Fibroblast of skin of left quadriceps (primary cell): ENCODE measurements around the gene CYP4A22.
"Not testable (repeated sequence)": the region's sequence is repeated elsewhere in the genome, so short reads cannot be mapped to it uniquely, and the experiment has no call there.

Source experiments
- DNase-seq, 2 experiments: peaks; one replicate each; pipeline ENCODE4 v3.0.0-alpha.2; 2013; ENCODE audit warnings: low read depth in 2 of 2

Gene CYP4A22

DNA sequence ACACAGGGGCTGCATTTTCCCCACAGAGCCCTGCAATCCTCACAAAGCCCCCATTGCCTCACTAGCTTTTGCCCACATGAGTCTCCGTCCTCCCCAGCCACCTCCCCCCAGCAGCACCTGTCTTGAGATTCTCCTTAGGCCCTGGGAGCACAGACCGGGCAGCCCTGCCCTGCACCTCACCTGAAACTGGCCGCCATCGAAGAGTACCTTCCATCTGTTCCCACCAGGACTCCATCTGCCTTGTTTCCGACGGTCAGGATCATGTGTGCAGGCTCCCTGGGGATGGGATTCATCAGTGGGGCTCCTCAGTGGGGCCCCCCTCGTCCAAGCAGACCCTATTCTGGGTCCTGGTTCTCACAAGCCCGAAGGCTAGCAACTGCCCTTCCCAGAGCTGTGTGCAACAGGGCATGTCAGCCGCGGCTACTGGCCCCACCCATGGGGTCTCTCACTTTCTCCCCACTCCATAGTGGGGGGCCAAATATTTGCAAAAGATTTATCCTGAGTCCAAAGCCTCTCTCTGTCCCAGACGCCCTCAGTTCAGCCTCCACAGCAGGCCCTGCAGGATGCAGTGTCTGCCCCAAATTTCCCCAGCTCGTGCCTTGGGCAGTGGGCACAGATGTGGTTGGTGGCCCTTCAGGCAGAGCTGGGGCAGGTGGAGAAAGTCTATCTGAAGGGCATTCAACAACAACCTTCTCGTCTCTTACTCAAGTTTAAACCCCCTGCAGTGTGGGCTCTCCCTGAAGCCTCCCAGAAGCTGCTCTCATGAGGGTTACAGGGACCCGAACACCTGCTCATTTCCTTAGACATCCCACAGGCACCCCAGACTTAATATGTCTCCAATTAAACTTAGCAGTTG is 47.8 kb downstream of the CYP4A22 start:
- DNase-seq, result no peak

GRCh38 chr1:47186267-47187185 is 49.3 kb downstream of the CYP4A22 start:
- DNase-seq, result no peak

- DNase-seq, result no peak
Observed at GRCh38 chr1:47187231-47187925, 50.1 kb downstream of the CYP4A22 start.

DNA sequence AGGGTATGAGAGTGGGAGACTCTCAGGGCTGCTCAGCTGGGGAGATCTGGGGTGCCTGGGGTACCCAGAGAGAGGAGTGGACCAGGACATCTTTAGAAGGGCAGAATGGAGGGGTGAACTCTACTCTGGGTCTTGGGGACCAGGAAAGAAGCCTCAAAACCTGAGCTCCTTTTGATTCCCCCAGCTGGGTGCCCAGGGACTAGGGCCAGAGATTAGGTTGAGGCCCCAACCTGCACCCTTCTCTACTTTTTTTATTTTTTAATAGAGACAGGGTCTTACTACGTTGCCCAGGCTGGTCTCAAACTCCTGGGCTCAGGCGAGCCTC is 50.6 kb downstream of the CYP4A22 start:
- no peak for DNase-seq

DNA sequence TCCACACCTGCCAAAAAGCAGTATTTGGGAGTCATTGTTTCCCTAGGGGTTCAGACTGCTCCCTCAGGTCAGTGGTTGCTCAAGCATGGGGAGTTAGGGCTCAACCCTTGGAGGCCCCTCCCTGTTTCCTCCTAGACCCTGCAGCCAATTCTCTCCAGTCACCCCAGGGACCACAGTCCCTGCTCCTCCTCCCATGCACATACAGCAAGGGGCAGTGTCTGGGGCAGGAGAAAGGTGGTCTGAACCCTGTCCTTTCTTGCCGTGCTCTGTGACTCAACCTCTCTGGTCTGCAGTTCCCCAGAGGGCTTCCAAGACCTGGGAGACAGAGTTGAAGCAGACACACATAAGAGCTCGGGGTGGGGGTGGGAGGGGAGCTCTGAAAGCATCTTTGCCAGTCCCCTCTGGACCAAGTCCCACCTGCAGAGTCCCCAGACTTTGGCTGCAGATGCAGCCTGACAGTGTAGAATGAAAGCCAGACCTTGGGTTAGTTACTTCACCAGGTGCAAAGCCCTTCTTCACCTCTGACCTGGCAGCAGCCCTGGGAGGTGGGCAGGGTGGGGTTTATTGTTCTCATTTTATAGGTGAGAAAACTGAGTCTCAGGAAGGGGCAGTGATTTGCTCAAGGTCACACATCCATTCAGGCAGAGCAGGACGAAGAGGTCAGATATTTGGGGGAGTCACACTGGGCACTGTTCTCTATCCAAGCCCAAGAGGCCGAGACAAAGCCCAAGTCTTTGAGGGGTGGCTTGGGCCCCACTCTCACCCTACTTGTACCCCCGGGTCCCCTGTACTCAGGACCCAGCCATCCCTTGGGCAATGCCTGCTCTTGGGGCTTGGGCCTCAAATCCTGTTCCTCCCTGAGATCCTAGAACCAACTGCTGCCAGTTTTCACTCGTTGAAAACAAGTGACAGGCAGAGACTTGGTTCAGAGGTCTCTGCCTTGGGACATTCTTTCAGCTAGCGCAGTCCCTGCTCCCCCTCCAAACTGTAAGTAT is 51.8 kb downstream of the CYP4A22 start:
- no peak for DNase-seq

DNA sequence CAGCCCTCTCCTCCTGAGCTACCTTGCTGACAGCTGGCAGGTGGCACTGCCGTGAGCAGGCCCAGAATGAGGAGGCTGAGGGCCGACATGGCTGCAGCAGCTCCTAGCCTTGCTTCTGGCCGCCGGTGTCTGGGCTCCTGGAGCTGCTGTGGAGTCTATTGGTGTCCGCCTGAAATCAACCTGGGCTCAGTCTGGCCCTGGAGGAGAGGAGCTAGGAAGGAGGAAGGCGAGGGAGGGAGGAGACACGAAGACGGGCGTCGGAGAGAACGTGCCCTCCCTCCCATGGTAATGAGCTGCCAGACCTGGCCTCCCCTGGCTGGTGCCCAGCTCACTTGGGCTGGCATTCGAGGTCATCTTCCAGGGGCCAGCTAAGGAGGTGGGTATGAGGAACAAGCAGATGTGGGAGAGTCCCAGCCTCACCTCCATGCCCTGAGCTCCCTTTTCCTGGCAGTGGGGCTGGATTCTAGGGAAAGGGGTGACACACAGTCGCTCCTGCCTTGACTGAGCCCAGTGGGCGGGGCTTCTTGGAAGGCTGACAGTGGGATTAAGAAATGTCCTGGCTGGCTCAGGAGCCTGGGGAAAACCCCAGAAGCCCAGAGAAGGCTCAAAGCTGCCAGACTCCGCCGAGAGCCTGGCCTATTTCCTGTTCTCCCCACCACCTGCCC is 52.7 kb downstream of the CYP4A22 start, which contains the start of gene PDZK1IP1:
Gene PDZK1IP1 (minus strand): TSS at position 193 of the 665 bp plus-strand sequence. CDS start 104 bp downstream, at position 89.
- DNase-seq, result no peak

DNA sequence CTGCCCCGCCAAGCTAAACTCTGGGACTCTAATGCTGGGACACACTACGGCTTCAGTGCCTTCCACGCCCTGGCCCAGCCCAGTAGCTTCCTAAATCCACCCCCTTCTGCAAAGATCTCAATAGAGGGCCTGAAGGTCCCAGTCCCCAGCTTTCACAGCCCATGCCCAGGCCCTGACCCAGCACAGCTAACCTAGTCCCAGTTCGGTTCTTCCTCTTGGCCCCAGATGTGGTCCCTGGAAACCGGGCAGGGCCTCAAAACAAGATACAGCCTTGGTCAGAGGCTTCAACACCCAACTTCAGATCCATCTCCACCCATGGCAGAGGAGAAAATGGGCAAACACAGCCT is 53.2 kb downstream of the CYP4A22 start:
- DNase-seq, result no peak

GRCh38 chr1:47190857-47191256 is 53.6 kb downstream of the CYP4A22 start:
- no peak for DNase-seq

DNA sequence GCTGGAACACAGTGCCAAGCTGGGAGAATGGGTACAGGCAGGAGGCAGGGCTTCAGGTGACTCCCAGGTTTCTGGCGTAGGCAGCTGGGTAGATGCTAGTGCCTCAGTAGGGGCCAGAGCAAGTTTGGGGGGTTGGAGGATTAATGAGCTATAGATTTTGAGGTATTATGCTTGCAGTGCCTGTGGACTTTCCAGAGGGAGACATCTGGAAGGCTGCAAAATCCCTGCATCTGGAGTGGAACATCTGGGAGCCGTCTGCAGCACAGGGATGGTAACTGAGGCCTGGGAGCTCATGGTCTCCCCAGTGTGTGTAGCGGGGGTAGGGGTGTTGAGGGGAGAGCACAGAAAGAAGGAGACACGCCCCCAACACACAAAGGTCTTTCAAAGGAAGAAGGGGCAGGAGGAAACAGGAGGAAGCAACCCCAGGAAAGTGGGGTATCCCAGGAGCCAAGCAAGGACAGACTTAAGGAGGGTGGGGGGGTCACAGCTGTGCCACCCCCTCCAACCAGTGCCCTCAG is 54.8 kb downstream of the CYP4A22 start:
- no peak for DNase-seq

GRCh38 chr1:47192458-47193384 is 55.5 kb downstream of the CYP4A22 start:
- peak in 1 of 2 experiments; percentile 43 for DNase-seq

DNA sequence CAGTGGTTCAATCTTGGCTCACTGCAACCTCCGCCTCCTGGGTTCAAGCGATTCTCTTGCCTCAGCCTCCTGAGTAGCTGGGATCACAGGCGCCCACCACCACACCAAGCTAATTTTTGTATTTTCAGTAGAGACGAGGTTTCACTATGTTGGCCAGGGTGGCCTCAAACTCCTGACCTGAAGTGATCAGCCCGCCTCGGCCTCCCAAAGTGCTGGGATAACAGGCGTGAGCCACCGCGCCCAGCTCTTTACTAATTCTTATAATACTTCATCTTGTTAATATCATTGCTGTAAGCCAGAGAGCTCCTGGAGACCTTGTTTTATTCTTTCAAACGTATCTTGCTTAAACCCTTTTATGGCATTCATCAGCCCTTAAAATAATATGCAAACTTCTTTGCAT is 56.3 kb downstream of the CYP4A22 start:
- DNase-seq, result not testable (repeated sequence)

GRCh38 chr1:47194311-47194710 is 57.1 kb downstream of the CYP4A22 start:
- DNase-seq, result no peak

DNA sequence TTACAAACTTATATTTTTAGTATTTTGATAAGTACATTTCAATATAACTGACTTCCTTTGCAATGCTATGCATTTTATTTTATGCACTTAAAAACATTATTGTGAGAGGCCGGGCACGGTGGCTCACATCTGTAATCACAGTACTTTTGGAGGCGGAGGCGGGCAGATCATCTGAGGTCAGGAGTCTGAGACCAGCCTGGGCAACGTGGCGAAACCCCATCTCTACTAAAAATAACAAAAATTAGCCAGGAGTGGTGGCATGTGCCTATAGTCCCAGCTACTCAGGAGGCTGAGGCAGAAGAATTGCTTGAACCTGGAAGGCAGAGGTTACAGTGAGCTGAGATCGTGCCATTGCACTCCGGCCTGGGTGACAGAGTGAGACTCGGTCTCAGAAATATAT is 58.7 kb downstream of the CYP4A22 start:
- not testable (repeated sequence) for DNase-seq

DNA sequence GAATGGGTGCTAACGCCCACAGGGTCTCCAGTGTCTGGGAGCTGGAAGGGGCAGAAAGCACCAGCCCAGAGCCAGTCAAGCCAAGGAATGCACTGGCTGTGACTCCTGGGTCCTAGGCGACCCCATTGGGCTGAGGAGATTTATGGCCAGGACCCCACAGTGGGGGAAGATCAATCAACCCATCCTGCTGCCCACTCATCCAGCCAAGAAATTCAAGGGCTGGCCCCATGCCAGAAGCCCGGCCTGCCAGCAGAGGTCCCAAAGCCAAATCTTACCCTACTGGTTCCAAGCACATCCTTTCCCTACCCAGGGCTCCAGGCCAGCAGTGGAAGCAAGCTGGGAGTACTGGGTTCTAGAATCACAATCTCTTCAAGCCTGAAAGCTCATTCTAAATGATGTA is 59.4 kb downstream of the CYP4A22 start:
- DNase-seq, result no peak

GRCh38 chr1:47198214-47198613 is 61.0 kb downstream of the CYP4A22 start:
- no peak for DNase-seq
